Lower leg skin (tissue), 4 donors: ENCODE data around the gene ADAMTS6. TPM values are rescaled to one million over a fixed set of nuclear protein-coding genes. Genes with fewer than 3 reads are reported as not detected.
"Not testable (repeated sequence)": the region's sequence is repeated elsewhere in the genome, so short reads cannot be mapped to it uniquely, and the experiment has no call there.

ENCODE experiments used
- DNase-seq, 2 donors: peaks; one replicate each; pipeline ENCODE4 v3.0.0-alpha.2; 2019; ENCODE audit warnings: low spot score in 2 of 2
- H3K4me3 ChIP-seq: fragments of 200-600 bp; sonication (generic); 2 replicates; pipeline ENCODE4 v1.5.1; 2017; ENCODE audit warnings: mild to moderate bottlenecking, low read depth; ENCODE audit not compliant: poor library complexity, severe bottlenecking
- CTCF ChIP-seq, 3 donors: fragments of 450-650 bp; IDR thresholded peaks; one replicate each; pipeline ENCODE4 v1.5.1; 2016; ENCODE audit warnings: antibody characterized with exemption in 3 of 3, mild to moderate bottlenecking in 3 of 3, moderate library complexity in 2 of 3
- POLR2A ChIP-seq, 2 donors: fragments of 450-650 bp; IDR thresholded peaks; one replicate each; pipeline ENCODE4 v1.6.1; 2016 to 2017; ENCODE audit warnings: antibody characterized with exemption in 2 of 2, mild to moderate bottlenecking in 1 of 2, moderate library complexity in 1 of 2
- WGBS, 2 donors: methylation state at CpG; one replicate each; pipeline ENCODE4 v1.1.5; 2018; 5-methylcytosine and 5-hydroxymethylcytosine counted together
- intact Hi-C: fragments of 100-400 bp; cut with DNase I; formaldehyde crosslinking; loops from one replicate; pipeline ENCODE4 v1.15.0; 2023; ENCODE audit warnings: low total_unique reads
- total RNA-seq, 4 donors: library from RNA; depleted of rRNA; stranded (reverse); fragments of >200 nt; gene quantifications; one replicate each; pipeline ENCODE4 v1.1.0, GENCODE V29; 2016

Gene ADAMTS6
- total RNA-seq, 4 donors from 2014 or later = 0.42 to 1.1 (median 0.82) TPM

GRCh38 chr5:65390208-65390607 lies 91.5 kb downstream of the ADAMTS6 start:
- intact Hi-C loops = no loop called here
- TF ChIP-seq CTCF (IDR thresholded peaks at IDR 0.05) (no peak), POLR2A (IDR thresholded peaks at IDR 0.05) (no peak)
- 65 to 66% methylated on average over 3 of the region's 3 CpGs for WGBS, 2 donors
- no peak overlapping the region for H3K4me3 ChIP-seq
- no peak for DNase-seq

GRCh38 chr5:65383859-65384258 lies 97.9 kb downstream of the ADAMTS6 start:
- intact Hi-C loops = no loop called here
- no peak for DNase-seq
- WGBS, 2 donors = 62 to 70% methylated on average over 7 of the region's 7 CpGs
- no peak overlapping the region for H3K4me3 ChIP-seq
- TF ChIP-seq CTCF (IDR thresholded peaks at IDR 0.05) (no peak), POLR2A (IDR thresholded peaks at IDR 0.05) (no peak)

GRCh38 chr5:65382582-65382981 lies 99.1 kb downstream of the ADAMTS6 start:
- intact Hi-C loops = no loop called here
- WGBS, 2 donors = 89 to 97% methylated on average over 1 of the region's 1 CpG

GRCh38 chr5:65370505-65370904 lies 111.2 kb downstream of the ADAMTS6 start:
- H3K4me3 ChIP-seq, intact Hi-C loops, DNase-seq: not testable (repeated sequence)
- 94 to 95% methylated on average over 15 of the region's 15 CpGs for WGBS, 2 donors

More at GRCh38 chr5:65382582-65382981, 99.1 kb downstream of the ADAMTS6 start:
- no peak overlapping the region for H3K4me3 ChIP-seq
- no peak for DNase-seq
- no peak for TF ChIP-seq POLR2A (IDR thresholded peaks at IDR 0.05)
- no peak for TF ChIP-seq CTCF (IDR thresholded peaks at IDR 0.05)

- intact Hi-C loops = no loop called here
- no peak overlapping the region for H3K4me3 ChIP-seq
- TF ChIP-seq CTCF (IDR thresholded peaks at IDR 0.05) = no peak
- TF ChIP-seq POLR2A (IDR thresholded peaks at IDR 0.05) = no peak
- WGBS, 2 donors = 66% methylated on average over 2 of the region's 2 CpGs
- DNase-seq = no peak
Measured at GRCh38 chr5:65366655-65367054, 115.1 kb downstream of the ADAMTS6 start.

- no peak for DNase-seq
- 83 to 85% methylated on average over 2 of the region's 2 CpGs for WGBS, 2 donors
- TF ChIP-seq CTCF (IDR thresholded peaks at IDR 0.05) = no peak
- TF ChIP-seq POLR2A (IDR thresholded peaks at IDR 0.05) = no peak
- intact Hi-C loops = no loop called here
- H3K4me3 ChIP-seq = no peak overlapping the region
Measured at GRCh38 chr5:65364907-65365306, 116.8 kb downstream of the ADAMTS6 start.
